Testis (tissue), 2 donors: ENCODE measurements around the gene ATP13A4.

ENCODE experiments used
- CTCF ChIP-seq, 3 experiments: fragments of 450-650 bp in 2 of 3; fragments of 200-600 bp in 1 of 3; sonication (generic) in 1 of 3; IDR thresholded peaks; one replicate each; pipeline ENCODE4 v1.5.1; 2016 to 2019; ENCODE audit warnings: antibody characterized with exemption in 3 of 3, mild to moderate bottlenecking in 2 of 3, moderate library complexity in 1 of 3
- POLR2A ChIP-seq: fragments of 450-650 bp; IDR thresholded peaks from one replicate; pipeline ENCODE4 v1.6.1; 2017; ENCODE audit warnings: antibody characterized with exemption, mild to moderate bottlenecking, moderate library complexity

GRCh38 chr3:193452338-193452737, 102.4 kb downstream of the ATP13A4 start:
- peak in 1 of 3 experiments; percentile 30 for TF ChIP-seq CTCF (IDR thresholded peaks at IDR 0.05)
- no peak for TF ChIP-seq POLR2A
